Activated CD8-positive, alpha-beta memory T cell treated with anti-CD3 and anti-CD28 coated beads for 24 hours (primary cell): Measurements from ENCODE around the gene SSU72.
"Not testable (repeated sequence)": the region's sequence is repeated elsewhere in the genome, so short reads cannot be mapped to it uniquely, and the experiment has no call there.

Source experiments
- DNase-seq: peaks from one replicate; pipeline ENCODE4 v3.0.0-alpha.2; 2020

Gene SSU72

GRCh38 chr1:1609822-1610485, 35.3 kb upstream of the SSU72 start:
- no peak for DNase-seq

- DNase-seq = no peak
These were observed 31.6 kb upstream of the SSU72 start for GRCh38 chr1:1606232-1606631.

GRCh38 chr1:1605724-1606123, 31.1 kb upstream of the SSU72 start:
- DNase-seq = no peak

- DNase-seq = no peak
These were observed 30.4 kb upstream of the SSU72 start for GRCh38 chr1:1605034-1605591.

GRCh38 chr1:1604374-1605033, 29.8 kb upstream of the SSU72 start:
- no peak for DNase-seq

GRCh38 chr1:1603671-1604373, 29.2 kb upstream of the SSU72 start:
- DNase-seq = no peak

- no peak for DNase-seq
These were observed 28.4 kb upstream of the SSU72 start for GRCh38 chr1:1602968-1603506.

GRCh38 chr1:1602304-1602967, 27.8 kb upstream of the SSU72 start:
- no peak for DNase-seq

- no peak for DNase-seq
These were observed 27.1 kb upstream of the SSU72 start for GRCh38 chr1:1601564-1602303.

- DNase-seq = no peak
These were observed 26.3 kb upstream of the SSU72 start for GRCh38 chr1:1600861-1601563.

GRCh38 chr1:1599935-1600860, 25.5 kb upstream of the SSU72 start, which contains the start of gene FNDC10:
Gene FNDC10, minus strand, starts transcription at chr1:1600135. Its CDS starts 120 bp downstream, at chr1:1600015.
- no peak for DNase-seq

GRCh38 chr1:1599030-1599934, 24.6 kb upstream of the SSU72 start:
- no peak for DNase-seq

- DNase-seq = no peak
These were observed 24.0 kb upstream of the SSU72 start for GRCh38 chr1:1598720-1599029.

GRCh38 chr1:1598051-1598719, 23.5 kb upstream of the SSU72 start:
- DNase-seq = no peak

GRCh38 chr1:1597275-1597930, 22.7 kb upstream of the SSU72 start:
- no peak for DNase-seq

- no peak for DNase-seq
These were observed 22.0 kb upstream of the SSU72 start for GRCh38 chr1:1596493-1597274.

- DNase-seq = not testable (repeated sequence)
These were observed 20.7 kb upstream of the SSU72 start for GRCh38 chr1:1595341-1595740.
